Skin epidermis (tissue), 12 donors: ENCODE data around the gene WDR64.
"Not testable (repeated sequence)": the region's sequence is repeated elsewhere in the genome, so short reads cannot be mapped to it uniquely, and the experiment has no call there.

Experiments used
- H3K27ac ChIP-seq, 21 experiments: fragments of 200-600 bp; sonication (generic) in 11 of 21; one replicate each; pipeline ENCODE4 v1.5.0; 2020; ENCODE audit warnings: mild to moderate bottlenecking in 3 of 21, inconsistent platforms in 2 of 21, moderate library complexity in 2 of 21
- H3K4me3 ChIP-seq, 7 experiments: fragments of 200-600 bp; sonication (generic) in 2 of 7; one replicate each; pipeline ENCODE4 v1.5.0; 2020; ENCODE audit warnings: inconsistent platforms in 2 of 7, mild to moderate bottlenecking in 2 of 7, moderate library complexity in 1 of 7

The WDR64 gene

GRCh38 chr1:241772932-241773500 lies 120.9 kb downstream of the WDR64 start:
- Histone ChIP-seq H3K27ac (no peak overlapping the region), H3K4me3 (no peak overlapping the region)

- no peak overlapping the region for H3K4me3 ChIP-seq
- H3K27ac ChIP-seq = no peak overlapping the region
Observed at GRCh38 chr1:241773991-241774390, 121.9 kb downstream of the WDR64 start.

GRCh38 chr1:241775021-241775420 lies 122.9 kb downstream of the WDR64 start:
- Histone ChIP-seq H3K27ac (no peak overlapping the region), H3K4me3 (no peak overlapping the region)

- H3K4me3 ChIP-seq = no peak overlapping the region
- H3K27ac ChIP-seq = no peak overlapping the region
Observed at GRCh38 chr1:241776911-241777310, 124.8 kb downstream of the WDR64 start.

DNA sequence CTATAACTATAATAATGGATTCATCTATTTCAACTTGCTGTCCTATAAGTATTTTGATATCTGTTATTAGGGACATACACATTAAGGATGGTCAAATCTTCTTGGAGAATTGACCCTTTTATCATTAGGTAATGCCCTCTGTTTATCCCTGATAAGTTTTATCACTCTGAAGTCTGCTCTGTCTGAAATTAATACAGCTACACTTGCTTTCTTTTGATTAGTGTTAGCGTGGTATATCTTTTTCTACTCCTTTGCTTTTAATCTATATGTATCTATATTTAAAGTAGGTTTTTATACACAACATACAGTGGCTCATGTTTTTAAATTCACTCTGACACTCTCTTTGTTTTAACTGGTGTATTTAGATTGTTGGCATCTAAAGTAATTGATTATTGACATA lies 126.0 kb downstream of the WDR64 start:
- no peak overlapping the region for H3K4me3 ChIP-seq
- no peak overlapping the region for H3K27ac ChIP-seq

DNA sequence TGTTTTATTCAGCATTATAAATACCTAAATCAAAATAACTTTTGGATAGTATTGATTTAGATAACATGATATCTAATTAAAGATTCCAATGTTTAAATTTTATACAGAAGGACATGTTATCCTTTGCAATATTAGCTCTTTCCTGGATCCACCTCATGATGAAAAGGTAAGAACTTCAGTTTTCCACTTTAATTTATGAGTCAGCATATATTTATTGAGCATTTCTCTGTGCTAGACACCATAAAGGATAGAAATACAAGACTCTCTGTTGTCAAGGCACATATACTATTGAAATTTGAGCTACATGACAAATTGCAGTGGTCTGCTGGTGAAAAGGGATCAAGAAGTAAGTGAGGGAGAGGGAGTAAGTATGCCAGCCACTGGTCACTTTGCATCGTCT lies 127.8 kb downstream of the WDR64 start:
- H3K4me3 ChIP-seq = no peak overlapping the region
- no peak overlapping the region for H3K27ac ChIP-seq

- Histone ChIP-seq H3K4me3 (no peak overlapping the region), H3K27ac (no peak overlapping the region)
Observed at GRCh38 chr1:241782396-241782795, 130.3 kb downstream of the WDR64 start.

- Histone ChIP-seq H3K4me3 (no peak overlapping the region), H3K27ac (no peak overlapping the region)
Observed at GRCh38 chr1:241787691-241788090, 135.6 kb downstream of the WDR64 start.

DNA sequence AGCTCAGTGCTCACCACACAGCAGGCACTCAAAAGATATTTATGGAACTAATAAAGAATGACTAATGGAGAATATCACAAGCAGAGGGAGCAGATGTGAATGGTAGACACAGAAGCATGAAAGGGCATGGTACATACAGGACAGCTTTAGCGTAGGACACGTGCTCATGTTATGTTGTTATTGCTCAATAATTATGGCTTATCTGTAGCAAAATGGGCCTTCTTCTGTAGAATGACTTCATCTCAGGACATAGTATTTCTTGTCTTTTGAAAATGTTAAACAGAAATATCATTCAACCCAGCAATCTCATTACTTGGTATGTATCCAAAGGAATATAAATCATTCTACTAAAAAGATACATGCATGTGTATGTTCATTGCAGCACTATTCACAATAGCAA lies 137.0 kb downstream of the WDR64 start:
- Histone ChIP-seq H3K27ac (no peak overlapping the region), H3K4me3 (no peak overlapping the region)

DNA sequence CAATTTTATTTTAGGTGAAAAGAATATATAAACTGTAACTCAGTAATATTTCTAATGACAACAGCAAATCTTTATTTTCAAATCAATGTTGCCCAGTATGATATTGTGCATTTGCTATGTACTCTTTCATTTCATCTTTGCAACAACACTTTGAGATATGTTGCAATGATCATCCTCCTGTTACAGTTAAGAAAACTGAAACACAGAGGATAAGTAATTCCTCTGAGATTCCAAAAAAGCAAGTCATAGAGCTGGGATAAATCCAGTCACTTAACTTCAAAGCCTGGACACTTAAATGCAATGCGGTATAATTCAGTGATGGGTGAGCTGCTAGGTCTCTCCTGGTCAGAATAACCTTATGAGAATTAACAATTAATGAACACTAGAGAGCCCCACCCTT lies 147.3 kb downstream of the WDR64 start:
- Histone ChIP-seq H3K27ac (no peak overlapping the region), H3K4me3 (no peak overlapping the region)

DNA sequence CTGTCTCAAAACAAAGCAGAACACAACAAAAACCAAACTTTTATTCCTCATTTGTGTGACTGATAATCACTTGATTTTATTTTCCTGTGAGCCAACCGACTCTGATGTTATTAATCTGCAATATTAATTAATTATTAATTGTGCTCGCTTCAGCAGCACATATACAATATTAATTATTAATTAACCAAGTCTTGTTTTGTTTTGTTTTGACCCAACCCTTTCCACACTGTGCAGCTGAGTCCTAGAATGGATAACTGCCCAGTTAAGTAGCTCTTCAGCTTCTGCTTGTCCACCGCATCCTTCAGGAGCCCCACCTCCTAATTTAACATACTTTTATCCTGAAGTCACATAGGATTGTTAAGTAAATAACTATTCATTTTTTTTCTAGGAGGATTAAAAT lies 148.6 kb downstream of the WDR64 start:
- Histone ChIP-seq H3K4me3 (no peak overlapping the region), H3K27ac (no peak overlapping the region)

GRCh38 chr1:241802863-241803262 lies 150.8 kb downstream of the WDR64 start:
- H3K27ac ChIP-seq = no peak overlapping the region
- H3K4me3 ChIP-seq = no peak overlapping the region

DNA sequence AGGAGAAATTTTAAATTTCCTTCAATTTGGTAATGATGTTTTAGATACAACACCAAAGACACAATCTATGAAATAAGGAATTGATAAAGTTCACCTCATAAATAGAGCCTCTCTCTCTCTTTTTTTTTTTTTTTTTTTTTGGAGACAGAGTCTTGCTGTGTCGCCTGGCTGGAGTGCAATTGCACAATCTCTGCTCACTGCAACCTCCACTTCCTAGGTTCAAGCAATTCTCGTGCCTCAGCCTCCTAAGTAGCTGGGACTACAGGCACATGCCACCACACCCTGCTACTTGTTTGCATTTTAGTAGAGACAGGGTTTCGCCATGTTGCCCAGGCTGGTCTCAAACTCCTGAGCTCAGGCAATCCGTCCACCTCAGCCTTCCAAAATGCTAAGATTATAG lies 152.6 kb downstream of the WDR64 start:
- H3K4me3 ChIP-seq, H3K27ac ChIP-seq: not testable (repeated sequence)

DNA sequence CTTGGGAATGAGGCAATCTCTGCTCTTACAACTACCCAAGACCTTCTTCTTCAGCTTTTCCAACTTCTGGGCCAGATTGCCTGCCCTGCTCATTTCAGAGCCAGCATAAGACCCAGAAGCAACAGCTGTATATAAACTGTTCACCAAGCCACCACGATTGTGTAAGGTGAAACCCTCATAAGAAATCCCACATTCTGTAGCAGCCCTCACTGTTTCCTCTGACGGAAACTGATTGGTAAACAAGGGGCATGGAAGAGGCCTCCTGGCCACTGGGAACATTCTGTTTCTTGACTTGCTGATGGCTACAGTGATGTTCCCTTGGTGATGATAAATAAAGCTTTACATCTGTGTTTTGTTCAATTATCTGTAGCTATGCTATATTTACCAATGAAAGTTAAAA lies 156.2 kb downstream of the WDR64 start:
- no peak overlapping the region for H3K4me3 ChIP-seq
- H3K27ac ChIP-seq = no peak overlapping the region

DNA sequence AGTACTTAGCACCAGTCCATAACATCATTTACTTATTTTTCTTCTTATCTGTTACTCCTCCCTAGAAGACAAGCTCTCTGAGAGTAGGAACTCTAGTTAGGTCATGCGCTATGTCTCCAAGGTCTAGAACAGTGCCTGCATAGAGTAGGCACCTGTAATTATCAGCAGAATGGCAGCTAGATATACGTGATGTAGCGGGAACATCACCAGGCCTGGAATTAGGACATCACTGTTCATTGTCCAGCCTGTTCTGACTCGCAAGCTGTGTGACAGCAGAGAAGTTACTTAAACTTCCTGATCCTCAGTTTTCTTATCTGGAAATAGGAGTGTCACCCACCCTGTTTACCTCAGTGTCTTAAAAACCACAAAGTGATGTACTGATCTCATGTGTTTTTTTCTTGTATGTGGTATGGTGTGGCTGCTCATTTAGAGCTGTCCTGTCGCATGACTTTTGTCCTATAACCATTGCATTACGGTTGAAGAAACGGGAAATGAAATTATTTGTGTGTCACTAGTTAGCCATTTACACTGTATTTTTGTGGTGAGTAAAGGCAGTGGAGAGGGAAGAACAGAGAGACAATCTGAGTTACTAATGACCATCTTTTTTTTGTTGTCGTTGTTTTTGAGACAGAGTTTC lies 158.8 kb downstream of the WDR64 start:
- Histone ChIP-seq H3K27ac (no peak overlapping the region), H3K4me3 (no peak overlapping the region)

DNA sequence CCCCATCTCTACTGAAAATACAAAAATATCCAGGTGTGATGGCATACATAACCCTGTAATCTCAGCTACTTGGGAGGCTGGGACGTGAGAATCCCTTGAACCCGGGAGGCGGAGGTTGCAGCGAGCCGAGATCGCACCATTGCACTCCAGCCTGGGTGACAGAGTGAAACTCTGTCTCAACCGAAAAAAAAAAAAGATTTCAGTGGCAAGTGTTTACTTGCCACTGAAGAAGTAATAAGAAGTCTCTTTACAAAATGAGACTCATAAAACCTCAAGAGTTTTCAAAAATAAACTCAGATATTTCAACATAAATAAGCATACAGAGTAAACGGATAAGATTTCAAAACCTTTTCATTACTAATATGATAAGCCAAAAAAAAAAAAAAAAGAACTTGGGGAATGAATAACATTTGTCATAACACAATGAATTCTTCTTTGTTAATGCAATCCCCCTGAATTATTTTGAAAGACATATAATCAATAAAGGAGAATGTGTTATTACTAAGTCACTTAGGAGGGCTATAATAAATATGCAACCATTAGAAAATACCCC lies 161.8 kb downstream of the WDR64 start:
- Histone ChIP-seq H3K27ac (no peak overlapping the region), H3K4me3 (no peak overlapping the region)

GRCh38 chr1:241816008-241816407 lies 163.9 kb downstream of the WDR64 start:
- H3K4me3 ChIP-seq = no peak overlapping the region
- no peak overlapping the region for H3K27ac ChIP-seq

DNA sequence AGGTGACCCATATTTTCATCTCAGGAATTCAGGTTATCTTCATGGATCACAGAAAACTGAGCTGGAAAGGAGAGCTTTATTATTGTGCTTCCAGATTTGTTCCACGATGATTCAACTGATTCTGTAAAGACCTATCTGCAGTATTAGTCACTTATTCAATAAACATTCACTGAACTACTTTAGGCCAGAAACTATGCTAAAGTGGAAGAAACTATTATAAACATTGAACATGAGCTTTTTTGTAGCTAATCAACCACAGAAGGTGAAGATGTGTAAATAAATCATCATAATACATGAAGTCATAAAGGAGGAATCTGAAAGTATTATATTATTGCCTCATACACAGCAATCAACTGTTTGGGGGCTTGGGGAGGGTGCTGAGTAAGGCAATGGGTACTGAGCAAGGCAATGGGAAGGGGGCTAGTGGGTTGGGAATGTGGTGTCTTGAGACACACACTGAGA lies 165.3 kb downstream of the WDR64 start:
- H3K4me3 ChIP-seq = no peak overlapping the region
- H3K27ac ChIP-seq = no peak overlapping the region

DNA sequence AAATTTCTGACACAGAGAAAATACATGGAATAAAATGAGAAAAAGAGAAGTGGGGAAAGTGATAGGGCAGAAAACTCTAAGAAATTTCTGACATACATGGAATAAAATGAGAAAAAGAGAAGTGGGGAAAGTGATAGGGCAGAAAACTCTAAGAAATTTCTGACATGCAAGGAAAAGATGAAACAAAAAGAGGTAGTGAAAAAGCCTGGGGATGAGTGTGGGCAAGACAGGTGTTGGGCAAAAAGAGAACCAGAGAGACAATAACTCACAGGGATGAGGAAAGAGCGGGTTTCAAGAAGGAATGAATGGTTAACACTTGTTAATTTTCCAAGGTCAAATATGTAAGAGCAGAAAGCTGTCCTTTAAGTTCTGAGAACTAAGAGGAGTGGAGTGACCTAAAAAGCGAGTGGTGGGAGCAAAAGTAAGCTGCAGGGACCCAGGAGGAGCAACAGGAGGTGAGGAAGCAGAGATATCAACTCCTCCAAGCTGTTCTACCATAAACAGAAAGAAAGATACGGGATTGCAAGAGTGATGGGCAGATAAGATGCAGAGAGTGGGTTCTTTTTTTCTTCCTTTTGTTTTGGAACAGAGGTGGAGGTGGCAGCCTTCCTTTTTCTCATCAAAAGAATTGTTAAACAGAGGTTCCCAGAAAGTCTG lies 166.0 kb downstream of the WDR64 start:
- Histone ChIP-seq H3K4me3 (no peak overlapping the region), H3K27ac (no peak overlapping the region)

DNA sequence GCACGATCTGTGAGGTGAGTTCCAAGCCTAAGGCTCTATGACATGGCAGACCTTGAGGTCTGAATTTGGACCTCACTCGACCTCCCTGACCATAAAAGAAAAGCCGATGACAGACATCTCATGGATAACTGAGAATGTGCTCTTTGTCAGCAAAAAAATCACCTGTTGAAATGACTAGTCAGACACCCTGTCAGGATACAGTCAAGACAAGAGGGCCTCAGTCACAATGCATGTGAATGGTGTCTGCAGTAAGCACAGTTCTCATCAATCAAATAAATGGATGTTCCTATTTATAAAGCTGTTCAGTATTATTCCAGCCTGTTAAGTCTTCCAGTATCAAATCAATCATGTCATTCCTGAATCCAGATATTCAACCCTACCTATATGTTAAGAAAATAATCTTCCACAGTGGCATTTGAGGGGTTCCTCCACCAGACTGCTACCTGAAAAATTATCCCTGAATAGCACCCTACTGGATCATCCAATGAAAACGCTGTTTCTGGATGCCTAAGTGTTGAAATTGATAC lies 167.3 kb downstream of the WDR64 start:
- Histone ChIP-seq H3K27ac (no peak overlapping the region), H3K4me3 (no peak overlapping the region)

GRCh38 chr1:241821363-241821762 lies 169.3 kb downstream of the WDR64 start:
- no peak overlapping the region for H3K4me3 ChIP-seq
- no peak overlapping the region for H3K27ac ChIP-seq
